Hematopoietic multipotent progenitor cell treated with erythropoietin and hydrocortisone succinate and interleukin-3 and kit ligand, for 15 days (in vitro differentiated cells): ENCODE measurements around the gene CEND1.

Experiments
- DNase-seq: peaks from one replicate; pipeline ENCODE4 v3.0.0-alpha.2; 2015; ENCODE audit warnings: low spot score

The CEND1 gene

GRCh38 chr11:777288-778255 lies 12.3 kb downstream of the CEND1 start, which contains the start of gene GATD1:
Gene GATD1, minus strand, starts transcription at chr11:777487. Its CDS starts 25 bp downstream, at chr11:777462.
- peak; percentile 93 for DNase-seq

DNA sequence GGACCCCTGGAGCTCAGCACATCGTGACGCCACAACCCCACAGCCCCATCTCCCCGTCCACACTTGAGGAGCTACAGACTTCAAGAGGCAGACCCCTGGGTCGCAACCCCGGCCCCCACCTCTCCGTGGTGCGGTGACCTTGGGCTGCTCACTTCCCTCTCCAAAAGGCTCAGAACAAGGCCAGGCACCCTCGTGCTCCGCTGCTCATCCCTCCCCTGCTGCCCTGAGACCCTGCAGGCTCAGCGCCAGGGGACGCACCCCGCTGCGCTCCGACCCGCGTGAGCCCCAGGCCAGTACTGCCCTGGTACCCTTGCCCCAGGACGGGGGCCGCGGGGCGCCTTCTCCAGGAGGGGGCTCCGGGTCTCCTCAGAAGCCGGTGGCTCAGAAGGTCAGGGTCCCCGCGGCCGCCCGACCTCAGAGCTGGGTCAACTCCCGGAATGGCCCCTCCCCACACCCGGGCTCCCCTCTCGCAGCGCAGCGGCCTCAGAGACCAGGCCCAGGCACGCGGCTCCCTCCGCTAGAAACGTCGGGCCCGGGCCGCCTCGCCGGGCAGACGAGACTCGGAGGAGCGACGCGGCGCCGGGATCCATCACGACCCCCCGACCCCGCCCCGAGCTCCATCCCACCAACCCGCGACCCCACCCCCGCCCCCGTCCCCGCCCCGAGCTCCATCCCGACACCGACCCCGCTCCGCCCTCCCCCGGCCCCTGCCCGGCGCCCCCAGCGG lies 13.2 kb downstream of the CEND1 start:
- peak; percentile 23 for DNase-seq

GRCh38 chr11:776263-776560 lies 13.7 kb downstream of the CEND1 start:
- DNase-seq = no peak

DNA sequence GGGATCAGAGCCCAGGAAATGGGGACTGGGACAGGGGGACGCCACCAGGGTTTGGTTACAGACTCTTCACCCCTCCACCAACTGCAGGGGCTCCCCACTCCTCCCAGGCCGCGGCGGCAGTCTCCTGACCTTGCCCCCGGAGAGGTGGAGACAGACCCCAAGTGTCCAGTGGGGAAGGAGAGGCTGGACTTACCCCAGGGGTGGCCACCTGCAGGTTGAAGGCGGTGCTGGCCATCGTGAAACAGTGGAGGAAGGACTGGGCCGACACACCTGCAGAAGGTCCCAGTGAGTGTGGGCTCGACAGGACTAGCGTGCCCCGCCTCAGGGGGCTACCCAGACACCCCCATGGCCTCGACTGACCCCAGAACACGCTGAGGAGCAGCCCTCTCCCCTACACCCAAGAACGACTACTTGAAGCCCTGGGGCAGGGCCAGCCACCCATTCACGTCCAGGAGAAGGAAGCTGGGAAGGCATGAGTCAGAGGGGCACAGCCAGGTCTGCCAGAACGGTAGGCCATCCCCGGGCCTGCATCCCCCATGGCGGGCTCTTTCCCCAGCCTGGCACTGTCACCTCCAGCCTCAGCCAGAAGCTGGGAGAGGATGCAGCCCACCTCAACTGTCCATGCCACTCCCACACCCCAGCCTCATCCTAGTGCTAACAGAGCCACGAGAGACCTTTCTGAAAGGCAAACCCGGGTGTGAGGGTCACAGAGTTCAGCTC lies 14.9 kb downstream of the CEND1 start:
- DNase-seq = no peak

- no peak for DNase-seq
These were observed 16.1 kb downstream of the CEND1 start for GRCh38 chr11:773830-774229.

GRCh38 chr11:773425-773824 lies 16.5 kb downstream of the CEND1 start:
- no peak for DNase-seq

DNA sequence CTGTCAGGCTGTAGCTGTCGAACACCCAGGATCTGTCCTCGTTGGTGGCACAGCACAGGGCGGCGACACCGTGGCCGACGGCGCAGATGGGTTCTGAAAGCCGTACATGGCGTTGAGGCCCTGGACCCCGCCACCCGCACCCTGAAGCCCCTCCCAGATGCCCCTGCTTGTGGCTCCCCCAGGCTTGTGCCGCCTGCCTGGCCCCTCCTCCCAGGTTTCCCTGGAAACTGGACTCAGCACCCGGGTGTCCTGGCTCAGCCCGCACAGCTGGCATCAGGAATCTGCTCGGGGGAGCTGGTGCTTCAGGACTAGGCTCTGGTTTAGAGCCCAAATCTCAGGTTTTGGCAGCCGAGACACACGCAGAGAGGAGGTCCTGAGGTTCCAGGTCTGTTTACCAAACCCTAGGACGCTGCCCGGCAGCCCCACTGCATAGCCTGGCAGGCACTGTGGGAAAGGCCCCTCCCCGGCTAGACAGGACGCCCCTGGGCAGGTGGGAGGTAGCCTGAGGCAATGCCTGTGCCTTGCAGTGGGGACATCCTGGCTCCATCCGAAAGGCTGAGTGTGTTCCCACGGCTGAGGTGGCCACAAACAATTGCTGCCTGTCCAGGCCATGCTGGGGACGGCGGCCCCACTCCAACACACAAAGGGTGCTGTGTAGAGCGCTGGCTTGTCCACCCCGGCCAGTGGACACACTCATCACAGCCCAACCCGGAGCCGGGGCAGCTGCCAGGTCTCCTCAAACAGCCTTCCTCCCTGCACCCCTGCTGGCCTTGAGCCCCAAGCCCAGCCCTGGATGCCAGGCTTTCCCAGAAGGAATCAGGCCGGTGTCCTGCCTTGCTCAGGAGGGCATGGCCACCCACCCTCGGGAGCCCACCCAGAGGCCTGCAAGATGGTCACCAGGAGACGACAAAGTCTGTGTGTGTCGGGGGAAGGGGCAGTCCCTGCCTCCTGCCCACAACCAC lies 17.2 kb downstream of the CEND1 start:
- no peak for DNase-seq

DNA sequence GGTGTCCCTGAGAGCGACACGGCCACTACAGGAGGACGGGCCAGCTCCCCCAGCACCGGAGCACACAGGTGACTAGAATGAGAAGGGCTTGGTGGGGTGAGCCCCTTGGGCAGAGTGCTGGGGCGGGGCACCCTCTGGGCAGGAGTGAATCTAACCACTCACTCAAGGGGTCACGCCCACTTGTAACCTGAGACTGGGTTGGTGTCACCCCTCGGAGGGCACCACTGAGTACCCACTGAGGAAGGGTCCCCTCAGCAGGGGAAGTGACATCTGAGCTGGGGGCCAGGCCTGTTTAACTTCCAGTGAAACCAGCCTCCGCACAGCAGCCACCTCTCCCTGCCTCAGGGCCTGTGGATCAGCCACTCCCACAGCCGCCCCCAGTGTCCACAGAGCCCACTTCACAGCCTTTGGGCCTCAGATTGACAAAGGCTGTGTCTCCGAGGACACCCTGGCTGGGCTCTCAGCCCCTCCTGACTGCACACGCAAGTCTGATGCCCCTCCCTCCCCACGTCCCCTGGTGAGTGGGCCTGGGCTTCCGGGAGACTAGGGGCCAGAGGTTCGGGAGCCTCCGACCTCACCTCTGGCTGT lies 18.2 kb downstream of the CEND1 start:
- no peak for DNase-seq

DNA sequence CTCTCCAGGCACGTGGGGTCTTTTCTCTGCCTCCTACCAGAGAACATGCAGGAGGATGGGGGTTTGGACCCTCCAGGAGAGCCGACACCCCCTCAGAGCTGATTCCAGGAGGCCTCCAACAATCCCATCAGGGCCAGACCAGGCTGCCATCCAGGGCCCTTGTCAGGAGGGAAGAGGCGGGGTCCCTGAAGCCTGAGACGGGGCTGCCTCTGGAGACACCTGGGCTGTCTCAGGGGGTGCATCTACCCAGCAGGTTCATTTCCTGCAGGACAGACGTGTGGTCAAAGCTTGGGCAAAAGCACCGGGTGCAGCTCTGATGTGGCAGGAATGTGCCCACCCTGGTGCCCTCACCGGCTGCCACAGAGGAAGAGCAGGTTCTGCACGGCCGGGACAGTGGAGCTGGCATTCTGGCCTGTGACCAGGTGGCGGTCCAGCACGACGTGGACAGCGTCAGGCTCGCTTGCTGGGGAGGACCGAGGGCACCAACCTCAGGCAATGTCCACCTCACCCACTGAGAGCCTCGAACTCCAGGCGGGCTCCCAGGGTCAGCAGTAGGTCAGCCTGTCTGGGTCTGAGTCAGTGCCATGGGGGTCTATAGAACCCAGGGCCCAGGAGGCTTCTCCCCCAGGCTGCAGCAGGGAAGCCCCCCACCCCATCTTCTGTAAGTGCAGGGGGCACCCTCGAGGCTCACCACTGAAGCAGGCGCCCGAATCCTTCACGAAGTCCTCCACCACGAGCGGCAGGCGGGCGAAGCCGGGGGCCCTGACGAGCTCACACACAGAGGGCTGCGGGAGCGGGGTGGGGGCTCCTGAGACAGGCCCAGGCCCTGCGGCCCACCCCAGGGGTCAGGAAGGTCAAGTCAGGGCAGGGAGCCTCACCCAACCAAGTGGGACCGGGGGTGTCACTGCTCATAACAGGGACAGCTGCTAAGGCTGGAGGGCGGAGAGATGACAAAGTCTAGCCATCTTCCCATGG lies 19.0 kb downstream of the CEND1 start:
- DNase-seq = no peak

DNA sequence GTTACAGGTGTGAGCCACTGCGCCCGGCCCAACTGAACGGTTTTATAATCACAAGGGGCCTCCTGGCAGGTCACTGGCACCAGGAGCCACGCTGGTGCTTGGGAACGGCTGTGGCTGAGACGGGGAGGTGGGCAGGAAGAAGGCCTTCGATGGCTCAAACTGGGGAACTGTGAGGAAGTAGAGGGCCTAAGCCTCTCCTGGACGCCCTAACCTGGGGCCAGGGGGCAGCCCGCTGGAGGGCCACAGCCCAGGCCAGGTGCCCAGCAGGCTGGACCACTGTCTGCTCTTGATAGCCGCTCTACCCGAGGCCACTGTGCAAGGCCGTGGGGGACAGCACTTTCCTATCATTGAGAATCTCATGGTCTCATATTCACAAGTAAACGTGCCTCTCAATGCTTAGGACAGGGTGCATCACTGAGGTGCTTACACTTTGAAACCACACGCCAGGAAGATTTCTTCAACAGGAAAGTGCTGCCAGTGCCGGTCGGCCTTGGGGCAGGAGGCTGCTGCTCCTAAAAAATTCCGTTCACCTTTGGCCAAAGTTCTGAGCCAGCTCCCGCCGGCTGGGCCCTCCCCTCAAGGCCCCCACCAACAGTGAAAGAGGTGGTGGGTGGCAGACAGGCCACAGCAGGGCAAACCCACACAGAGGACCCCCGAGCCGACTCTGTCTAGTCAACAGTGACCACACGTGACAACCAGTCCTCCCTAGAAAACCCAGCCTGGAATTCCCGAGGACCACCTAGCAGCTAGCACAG lies 19.8 kb downstream of the CEND1 start:
- no peak for DNase-seq

DNA sequence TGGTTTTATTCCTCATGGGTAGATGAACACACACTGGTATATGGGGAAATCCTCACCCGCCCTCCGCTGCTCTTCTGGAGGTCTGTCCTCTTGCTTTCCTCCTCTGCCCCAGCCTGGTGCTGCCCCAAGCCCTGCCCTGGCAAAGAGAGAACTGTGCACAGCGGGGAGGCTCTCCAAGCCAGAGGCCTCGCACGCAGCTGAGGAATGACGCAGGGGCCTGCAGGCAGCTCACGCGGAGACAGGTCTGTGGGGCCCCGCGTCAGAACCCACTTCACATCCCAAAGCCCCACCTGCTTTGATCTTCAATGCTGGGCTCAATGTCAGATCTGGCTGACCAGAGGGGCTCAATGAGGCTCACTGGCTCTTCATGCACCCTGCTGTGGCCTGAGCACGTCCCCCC lies 22.7 kb downstream of the CEND1 start:
- no peak for DNase-seq

DNA sequence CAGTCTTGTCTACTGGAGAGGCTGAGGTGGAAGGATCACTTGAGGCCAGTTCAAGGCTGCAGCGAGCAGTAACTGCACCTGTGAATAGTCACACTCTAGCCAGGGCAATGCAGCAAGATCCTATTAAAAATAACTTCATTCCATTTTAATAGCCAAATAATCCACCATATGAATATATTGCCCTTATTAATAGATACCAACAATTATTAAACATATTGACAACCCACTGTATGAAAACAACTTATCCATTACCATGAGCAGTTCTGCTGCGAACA lies 23.0 kb downstream of the CEND1 start:
- no peak for DNase-seq

DNA sequence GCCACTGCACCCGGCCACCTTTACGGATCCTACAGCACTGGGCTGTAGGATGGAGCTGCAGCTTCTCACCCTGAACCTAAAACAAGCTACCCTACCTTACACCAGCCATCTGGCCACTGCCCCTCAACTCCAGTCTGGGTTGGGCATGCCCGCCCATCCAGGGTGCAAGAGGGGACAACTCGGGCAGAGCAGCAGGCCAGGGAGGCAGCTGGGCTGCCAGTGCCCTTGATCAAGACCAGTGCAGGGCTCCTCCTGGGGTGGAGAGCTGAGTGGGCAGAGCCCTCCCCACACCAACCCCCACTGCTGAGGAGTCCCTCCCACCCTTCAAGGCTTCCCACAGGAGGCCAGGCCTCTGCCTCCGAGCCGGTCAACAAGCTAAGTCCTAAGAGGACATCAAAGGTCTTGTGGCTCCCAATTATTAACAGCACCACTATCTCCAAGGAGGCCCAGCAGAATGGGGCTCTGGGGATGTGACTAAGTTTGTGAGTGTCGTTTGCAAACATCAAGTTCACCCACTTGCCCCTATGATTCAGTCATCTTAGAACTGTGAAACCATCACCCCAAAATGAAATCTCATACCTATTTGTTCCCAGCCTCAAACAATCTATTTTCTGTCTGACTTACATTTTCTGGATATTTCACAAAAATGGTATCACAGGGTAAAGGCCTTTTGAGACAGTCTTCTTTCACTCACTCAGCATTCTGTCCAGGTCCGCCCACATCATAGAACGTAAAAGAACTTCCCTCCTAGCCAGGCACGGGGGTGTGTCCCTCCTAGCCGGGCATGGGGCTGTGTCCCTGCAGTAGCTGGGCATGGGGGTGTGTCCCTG lies 23.6 kb downstream of the CEND1 start:
- DNase-seq = no peak

DNA sequence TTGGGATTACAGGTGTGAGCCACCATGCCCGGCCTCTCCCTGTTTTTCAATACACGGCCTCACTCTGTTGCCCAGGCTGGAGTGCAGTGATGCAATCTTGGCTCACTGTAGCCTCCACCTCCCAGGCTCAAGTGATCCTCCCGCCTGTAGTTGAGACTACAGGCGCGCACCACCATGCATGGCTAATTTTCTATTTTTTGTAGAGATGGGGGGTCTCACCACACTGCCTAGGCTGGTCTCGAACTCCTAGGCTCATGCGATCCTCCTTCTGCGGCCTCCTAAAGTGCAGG lies 24.1 kb downstream of the CEND1 start:
- DNase-seq = no peak

GRCh38 chr11:765025-765801 lies 24.7 kb downstream of the CEND1 start:
- peak; percentile 75 for DNase-seq

DNA sequence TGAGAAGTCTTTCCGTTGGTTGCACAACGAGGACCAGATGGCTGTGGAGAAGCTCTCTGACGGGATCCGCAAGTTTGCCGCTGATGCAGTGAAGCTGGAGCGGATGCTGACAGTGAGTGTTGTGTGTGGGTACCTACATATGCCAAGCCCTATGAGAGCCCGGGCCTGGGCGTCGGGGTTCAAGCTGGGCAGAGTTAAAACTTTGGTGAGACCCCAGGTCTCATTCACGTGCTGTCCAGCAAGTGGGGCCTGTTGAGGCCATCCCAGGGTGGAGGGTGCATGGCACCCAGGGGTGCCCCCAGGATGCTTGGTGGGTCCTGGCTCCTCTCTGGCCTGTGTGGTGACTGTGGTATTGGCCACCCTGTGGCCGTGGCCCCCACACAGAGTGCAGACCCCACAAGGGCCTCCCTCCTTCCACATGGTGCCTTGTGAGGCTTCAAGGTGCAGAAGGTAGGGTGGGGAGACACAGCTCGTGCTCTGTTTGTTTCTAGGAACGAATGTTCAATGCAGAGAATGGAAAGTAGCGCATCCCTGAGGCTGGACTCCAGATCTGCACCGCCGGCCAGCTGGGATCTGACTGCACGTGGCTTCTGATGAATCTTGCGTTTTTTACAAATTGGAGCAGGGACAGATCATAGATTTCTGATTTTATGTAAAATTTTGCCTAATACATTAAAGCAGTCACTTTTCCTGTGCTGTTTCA lies 25.4 kb downstream of the CEND1 start:
- DNase-seq = no peak
